ENCODE measurements around the gene LIG1. TPM values are rescaled to one million over a fixed set of nuclear protein-coding genes. Genes with fewer than 3 reads are reported as not detected.

Gene LIG1
- 16.9 TPM for total RNA-seq (ENCODE audit: unreplicated experiment)
- long read RNA-seq, partial matches to known transcripts: 1 of 4 reads
- long read RNA-seq, other reads (novel, unspliced or antisense): 0 of 4 reads

- peaks cover 9% of the 10 kb centered on the region for H3K27me3 Mint-ChIP-seq (ENCODE audit: unreplicated experiment)
- H3K4me1 Mint-ChIP-seq (ENCODE audit: low read depth, unreplicated experiment): peaks cover 3% of the 10 kb centered on the region
- peak within 1 kb of the TSS; percentile 97 for H3K4me3 Mint-ChIP-seq (ENCODE audit: unreplicated experiment)
- peaks cover 5% of the 10 kb centered on the region for H3K36me3 Mint-ChIP-seq (ENCODE audit: unreplicated experiment)
- H3K27ac Mint-ChIP-seq (ENCODE audit: unreplicated experiment): peak within 1 kb of the TSS; percentile 94
- peak; percentile 95 for DNase-seq
- peaks cover 4% of the 10 kb centered on the region for H3K9me3 Mint-ChIP-seq (ENCODE audit: unreplicated experiment)
- no peak for TF ChIP-seq CTCF (IDR thresholded peaks at IDR 0.05; ENCODE audit: partially characterized antibody, unreplicated experiment)
Observed at GRCh38 chr19:48169939-48170803, at the start of gene LIG1, which contains the start of gene ZSWIM9. Gene LIG1, minus strand, starts transcription at chr19:48170344. Its CDS starts 4,778 bp downstream, at chr19:48165566. Gene ZSWIM9, plus strand, starts transcription at chr19:48170680. Its CDS starts 1,123 bp downstream, at chr19:48171803.

- no peak for TF ChIP-seq CTCF (IDR thresholded peaks at IDR 0.05; ENCODE audit: partially characterized antibody, unreplicated experiment)
- H3K36me3 Mint-ChIP-seq (ENCODE audit: unreplicated experiment): peaks cover 7% of the 10 kb centered on the region
- no peaks in the 10 kb centered on the region for H3K4me1 Mint-ChIP-seq (ENCODE audit: low read depth, unreplicated experiment)
- H3K4me3 Mint-ChIP-seq (ENCODE audit: unreplicated experiment): no peak overlapping the region
- H3K9me3 Mint-ChIP-seq (ENCODE audit: unreplicated experiment): no peaks in the 10 kb centered on the region
- no peak overlapping the region for H3K27ac Mint-ChIP-seq (ENCODE audit: unreplicated experiment)
- no peak for DNase-seq
- H3K27me3 Mint-ChIP-seq (ENCODE audit: unreplicated experiment): no peaks in the 10 kb centered on the region
Observed at GRCh38 chr19:48218997-48219396, 48.9 kb upstream of the LIG1 start.

- DNase-seq: peak; percentile 35
- no peaks in the 10 kb centered on the region for H3K4me1 Mint-ChIP-seq (ENCODE audit: low read depth, unreplicated experiment)
Observed at GRCh38 chr19:48216933-48217332, 46.8 kb upstream of the LIG1 start.

DNA sequence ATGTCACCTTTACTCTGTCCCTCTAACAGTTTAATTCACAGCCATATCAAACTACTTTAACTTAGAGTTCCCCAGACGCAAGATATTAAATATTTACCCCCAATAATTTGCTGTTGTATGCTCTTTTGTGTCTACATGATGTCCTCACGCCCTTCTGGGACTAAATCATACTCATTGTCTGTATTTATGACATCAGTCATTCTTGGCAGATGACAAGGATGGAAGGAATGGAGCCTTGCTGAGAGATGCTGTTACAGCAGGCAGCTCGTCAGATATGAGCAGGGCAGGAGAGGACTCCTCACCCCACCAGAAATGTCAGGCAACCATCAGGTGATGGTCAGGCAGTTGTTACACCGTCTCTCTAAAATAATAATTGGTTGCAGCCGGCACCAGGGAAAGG, 43.8 kb upstream of the LIG1 start:
- Mint-ChIP-seq H3K36me3 (ENCODE audit: unreplicated experiment) (peaks cover 7% of the 10 kb centered on the region), H3K27ac (ENCODE audit: unreplicated experiment) (no peak overlapping the region), H3K9me3 (ENCODE audit: unreplicated experiment) (no peaks in the 10 kb centered on the region), H3K27me3 (ENCODE audit: unreplicated experiment) (no peaks in the 10 kb centered on the region), H3K4me3 (ENCODE audit: unreplicated experiment) (no peak overlapping the region), H3K4me1 (ENCODE audit: low read depth, unreplicated experiment) (no peaks in the 10 kb centered on the region)
- DNase-seq: no peak
- no peak for TF ChIP-seq CTCF (IDR thresholded peaks at IDR 0.05; ENCODE audit: partially characterized antibody, unreplicated experiment)

More at GRCh38 chr19:48216933-48217332, 46.8 kb upstream of the LIG1 start:
- TF ChIP-seq CTCF (IDR thresholded peaks at IDR 0.05; ENCODE audit: partially characterized antibody, unreplicated experiment): peak; percentile 42
- Mint-ChIP-seq H3K27ac (ENCODE audit: unreplicated experiment) (no peak overlapping the region), H3K9me3 (ENCODE audit: unreplicated experiment) (no peaks in the 10 kb centered on the region), H3K36me3 (ENCODE audit: unreplicated experiment) (peaks cover 7% of the 10 kb centered on the region), H3K4me3 (ENCODE audit: unreplicated experiment) (no peak overlapping the region), H3K27me3 (ENCODE audit: unreplicated experiment) (no peaks in the 10 kb centered on the region)

DNA sequence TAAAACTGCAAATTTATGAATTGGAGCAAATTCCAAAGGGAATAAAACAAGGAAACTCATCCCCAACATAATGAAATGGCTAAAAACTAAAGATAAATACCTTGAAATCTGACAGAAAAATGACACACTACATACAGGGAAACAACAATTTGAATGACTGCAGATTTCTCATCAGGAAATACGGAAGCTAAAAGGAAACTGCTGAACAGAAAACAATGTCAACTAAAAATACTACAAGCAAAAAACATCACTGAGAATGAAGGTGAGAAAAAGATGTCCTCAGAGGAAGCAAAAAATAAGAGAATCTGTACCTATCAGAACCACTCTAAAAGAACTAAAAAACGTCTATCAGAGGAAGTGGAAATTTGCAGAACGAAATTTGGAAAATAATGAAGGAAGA, 39.9 kb upstream of the LIG1 start:
- no peak overlapping the region for H3K4me3 Mint-ChIP-seq (ENCODE audit: unreplicated experiment)
- H3K27ac Mint-ChIP-seq (ENCODE audit: unreplicated experiment): no peak overlapping the region

More for the DNA sequence above, 39.9 kb upstream of the LIG1 start:
- Mint-ChIP-seq H3K36me3 (ENCODE audit: unreplicated experiment) (peaks cover 2% of the 10 kb centered on the region), H3K4me1 (ENCODE audit: low read depth, unreplicated experiment) (no peaks in the 10 kb centered on the region), H3K27me3 (ENCODE audit: unreplicated experiment) (no peaks in the 10 kb centered on the region), H3K9me3 (ENCODE audit: unreplicated experiment) (peaks cover 5% of the 10 kb centered on the region)
- TF ChIP-seq CTCF (IDR thresholded peaks at IDR 0.05; ENCODE audit: partially characterized antibody, unreplicated experiment): no peak
- no peak for DNase-seq
